HG03135 (cell line): Measurements from ENCODE around the gene CCDC12.

Experiments
- ATAC-seq: cut with Tn5 transposase; IDR thresholded peaks from one replicate; pipeline ENCODE4 v1.9.1; 2021; ENCODE audit warnings: mild to moderate bottlenecking, moderate library complexity; ENCODE audit not compliant: unreplicated experiment

Gene CCDC12

GRCh38 chr3:46898321-46899150 lies 78.0 kb downstream of the CCDC12 start:
- ATAC-seq: no peak

GRCh38 chr3:46897829-46898320 lies 78.7 kb downstream of the CCDC12 start:
- no peak for ATAC-seq

DNA sequence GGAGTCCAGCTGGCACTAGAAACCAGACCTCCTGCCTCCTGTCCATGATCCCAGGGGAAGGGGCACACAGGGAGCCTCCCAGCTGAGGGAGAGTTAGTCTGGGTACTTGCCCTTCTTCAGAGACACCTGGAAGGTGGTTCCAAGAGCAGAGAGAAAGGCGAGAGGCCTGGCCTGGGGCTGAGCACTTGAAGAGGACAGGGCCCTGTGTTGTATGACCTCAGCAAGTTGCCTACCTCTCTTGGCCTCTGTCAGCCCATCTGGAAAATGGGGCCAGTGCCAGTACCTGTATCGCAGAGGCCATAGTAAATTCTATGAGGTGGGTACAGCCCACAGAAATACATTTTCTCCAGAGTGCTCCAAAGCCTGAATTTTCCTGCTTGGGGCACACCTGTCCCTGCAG lies 79.5 kb downstream of the CCDC12 start:
- no peak for ATAC-seq

DNA sequence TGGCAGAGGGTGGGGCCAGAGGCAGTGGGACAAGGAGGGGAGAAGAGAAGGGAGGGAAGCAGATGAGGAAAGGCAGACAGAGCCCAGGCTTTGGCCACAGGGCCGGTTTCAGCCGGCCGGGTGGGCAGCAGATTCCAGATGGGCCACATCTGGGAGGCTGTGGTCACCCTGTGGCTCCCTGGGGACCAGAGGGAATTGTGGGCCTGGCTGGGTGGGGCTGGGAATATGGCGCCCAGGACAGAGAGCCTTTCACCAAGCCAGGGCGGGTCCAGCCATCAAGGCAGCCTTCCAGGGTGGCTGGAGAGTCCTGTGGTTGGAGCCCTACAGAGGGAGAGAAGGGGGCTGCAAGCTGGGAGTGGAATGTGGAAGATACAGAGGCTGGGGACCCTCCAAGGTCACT lies 80.2 kb downstream of the CCDC12 start:
- no peak for ATAC-seq

- no peak for ATAC-seq
Measured at GRCh38 chr3:46895761-46896160, 80.8 kb downstream of the CCDC12 start.

DNA sequence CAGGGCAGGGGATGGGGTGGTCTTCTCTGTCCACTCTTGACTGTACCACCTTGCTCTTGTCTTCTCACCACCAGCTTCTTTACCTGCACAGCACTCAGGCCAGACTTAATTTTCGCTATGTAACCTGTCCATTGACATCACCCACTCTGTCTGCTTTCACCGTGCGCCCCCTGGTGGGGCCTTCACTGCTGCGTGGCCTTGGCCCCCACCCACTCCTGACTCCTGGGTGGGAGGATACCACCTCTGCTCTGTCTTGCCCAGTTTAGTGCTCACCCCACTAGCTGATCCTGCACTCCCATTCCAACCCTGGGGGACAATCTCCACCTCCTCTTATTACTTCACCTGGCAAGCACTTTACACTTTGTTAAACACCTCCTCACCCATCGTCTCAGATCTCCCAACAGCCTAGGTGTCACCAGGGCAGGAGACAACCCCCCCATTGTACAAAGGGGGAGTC lies 81.3 kb downstream of the CCDC12 start:
- no peak for ATAC-seq

DNA sequence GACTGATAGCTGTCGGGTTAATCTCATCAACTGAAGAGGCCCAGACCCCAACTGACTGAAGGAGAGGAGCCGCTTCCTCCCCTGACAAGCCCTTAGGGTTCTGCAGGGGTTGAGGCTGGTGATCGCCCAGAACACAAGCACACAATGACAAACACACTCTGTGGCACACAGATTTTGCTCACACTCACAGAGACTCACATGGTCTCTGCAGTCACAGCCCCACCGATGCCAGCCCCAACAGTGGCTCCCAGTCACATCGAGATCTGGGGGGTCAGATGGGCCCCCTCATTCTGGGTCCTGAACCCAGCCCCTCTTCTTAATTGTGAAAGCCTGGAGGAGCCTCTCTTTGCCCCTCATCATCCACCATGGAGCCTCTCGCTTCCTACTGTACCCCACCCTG lies 82.3 kb downstream of the CCDC12 start:
- ATAC-seq: no peak

- no peak for ATAC-seq
Measured at GRCh38 chr3:46893763-46894162, 82.8 kb downstream of the CCDC12 start.

DNA sequence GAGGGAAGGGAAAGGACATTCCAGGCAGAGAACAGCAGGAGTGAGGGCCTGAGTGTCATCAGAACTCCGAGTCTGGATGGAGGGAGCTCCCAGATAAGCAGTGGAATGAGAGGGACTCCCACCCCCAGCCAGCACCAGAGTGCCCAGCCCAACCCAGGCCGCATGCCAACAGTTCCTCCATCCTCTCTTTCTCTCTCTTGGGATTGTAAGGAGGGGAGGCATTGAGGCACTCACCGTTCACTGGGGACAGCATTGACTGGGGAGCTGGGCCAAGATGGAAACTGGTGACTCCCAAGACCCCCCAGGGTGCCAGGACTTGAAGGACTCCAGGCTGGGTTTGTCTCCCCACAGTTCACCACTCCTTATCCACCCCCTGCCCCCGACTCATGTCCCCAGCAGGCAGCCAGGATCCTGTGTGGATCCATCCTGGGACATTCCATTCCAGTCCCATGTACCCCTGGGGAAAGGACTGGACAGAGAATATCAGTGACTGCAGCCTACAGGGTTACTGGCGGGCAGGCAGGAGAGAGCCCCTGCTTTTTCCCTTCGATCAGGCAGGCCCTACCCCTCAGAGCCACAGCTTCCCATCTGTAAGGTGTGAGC lies 83.3 kb downstream of the CCDC12 start:
- ATAC-seq: no peak

- ATAC-seq: no peak
Measured at GRCh38 chr3:46892285-46893145, 84.0 kb downstream of the CCDC12 start.

- no peak for ATAC-seq
Measured at GRCh38 chr3:46891132-46891531, 85.4 kb downstream of the CCDC12 start.

GRCh38 chr3:46890132-46890531 lies 86.4 kb downstream of the CCDC12 start:
- ATAC-seq: no peak

- ATAC-seq: no peak
Measured at GRCh38 chr3:46889381-46890110, 87.0 kb downstream of the CCDC12 start.

DNA sequence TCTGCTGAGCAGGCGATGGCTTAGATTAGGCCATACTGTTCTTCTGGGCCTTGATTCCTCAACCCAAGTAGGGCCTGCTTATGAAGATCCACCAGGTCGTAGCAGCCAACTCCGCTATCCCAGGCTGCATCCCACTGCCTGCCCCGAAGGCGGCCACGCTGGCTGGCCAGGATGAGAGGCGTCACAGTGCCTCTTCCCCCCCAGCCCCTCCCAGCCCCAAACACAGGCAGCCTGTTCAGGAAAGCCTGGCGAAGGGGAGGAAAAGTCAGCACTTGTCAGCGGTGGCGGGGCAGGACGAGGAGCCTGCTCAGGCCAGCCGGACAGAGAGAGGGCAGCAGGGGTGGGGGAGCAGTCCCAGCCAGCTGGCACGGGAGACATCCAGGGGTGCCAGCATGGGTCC lies 87.8 kb downstream of the CCDC12 start:
- ATAC-seq: no peak

- no peak for ATAC-seq
Measured at GRCh38 chr3:46887980-46888494, 88.5 kb downstream of the CCDC12 start.

DNA sequence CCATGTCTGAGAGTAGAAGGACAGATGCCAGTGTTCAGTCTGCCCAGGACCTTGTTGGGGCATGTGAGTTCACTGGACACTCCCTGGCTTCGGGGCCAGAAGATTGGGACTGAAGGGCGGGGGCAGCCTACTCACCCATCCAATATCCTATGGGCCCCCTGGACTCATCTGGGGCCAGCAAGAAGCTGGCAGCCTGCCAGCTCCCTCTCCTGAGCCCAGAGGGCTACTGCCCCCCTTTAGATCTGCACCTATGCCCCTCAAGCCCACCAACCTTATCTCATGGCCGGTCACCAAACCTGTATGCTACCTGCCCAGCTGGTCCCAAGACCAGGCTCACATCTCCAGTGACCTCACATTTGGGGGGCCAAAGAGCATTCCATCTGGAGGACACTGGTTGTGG lies 90.9 kb downstream of the CCDC12 start:
- ATAC-seq: no peak

- ATAC-seq: no peak
Measured at GRCh38 chr3:46884929-46885328, 91.6 kb downstream of the CCDC12 start.

- ATAC-seq: no peak
Measured at GRCh38 chr3:46884427-46884826, 92.1 kb downstream of the CCDC12 start.

GRCh38 chr3:46883830-46884185 lies 92.7 kb downstream of the CCDC12 start:
- no peak for ATAC-seq

- ATAC-seq: no peak
Measured at GRCh38 chr3:46883054-46883829, 93.3 kb downstream of the CCDC12 start.
